Measurements from ENCODE around the gene CDR2. TPM values are rescaled to one million over a fixed set of nuclear protein-coding genes. Genes with fewer than 3 reads are reported as not detected.
A peak's percentile ranks its signal among the peaks of the same experiment; 100 is the strongest.

Gene CDR2
- total RNA-seq, 2 experiments from 2014 or later, result 42.2 to 48.6 TPM

DNA sequence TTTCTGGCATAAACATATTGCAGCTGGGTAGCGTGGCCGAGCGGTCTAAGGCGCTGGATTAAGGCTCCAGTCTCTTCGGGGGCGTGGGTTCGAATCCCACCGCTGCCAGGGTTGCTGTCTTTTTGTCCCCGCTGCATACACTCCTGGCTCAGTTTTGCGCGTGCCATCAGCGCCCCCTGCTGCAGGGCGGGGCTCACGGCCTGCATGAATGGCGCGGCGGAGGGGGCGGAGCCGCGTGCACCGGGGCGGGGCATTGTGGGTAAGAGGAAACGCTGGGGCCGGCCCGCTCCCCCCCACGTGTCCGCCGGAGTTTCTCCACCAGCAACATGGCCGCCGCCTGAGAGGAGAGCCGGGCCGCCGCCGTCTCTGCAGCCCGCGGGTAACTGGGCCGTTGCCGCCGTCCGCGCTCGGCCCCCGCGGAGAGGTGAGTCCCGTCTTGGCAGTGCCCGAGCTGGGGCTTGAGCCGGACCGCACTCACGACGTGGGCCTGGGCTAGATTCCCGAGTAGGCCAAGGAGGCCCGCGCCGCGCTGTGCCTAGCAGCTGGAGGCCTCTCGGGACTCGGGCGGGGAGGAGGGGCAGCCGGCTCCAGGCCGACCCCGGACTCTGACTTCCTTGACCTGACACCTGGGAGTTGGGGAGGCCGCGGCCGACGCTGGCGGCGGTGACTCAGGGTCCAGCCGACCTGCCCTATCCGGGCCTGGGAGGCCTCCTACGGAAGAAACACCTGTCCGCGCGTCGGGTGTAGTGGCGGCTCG, 77.1 kb downstream of the CDR2 start, which contains the start of gene POLR3E:
Gene POLR3E, plus strand, starts transcription at position 296 of the 757 bp plus-strand sequence. CDS start 5,560 bp downstream, outside the sequence.
- peak; percentile 100 for DNase-seq
- Mint-ChIP-seq H3K27ac (peak within 1 kb of the TSS; percentile 95), H3K27me3 (peaks cover 2% of the 10 kb centered on the region), H3K4me1 (peaks cover 32% of the 10 kb centered on the region), H3K9me3 (no peaks in the 10 kb centered on the region), H3K36me3 (peaks cover 8% of the 10 kb centered on the region), H3K4me3 (peak within 1 kb of the TSS; percentile 93)
- ATAC-seq (ENCODE audit: low read depth), result peak; percentile 82
- POLR2A ChIA-PET, result interaction anchor here (1.5 to 4.0 kb wide), 5 partner anchors 57 to 106 kb away, joined by 6 to 38 read pairs (median 12); partner anchors contain the start of gene EEF2K

DNA sequence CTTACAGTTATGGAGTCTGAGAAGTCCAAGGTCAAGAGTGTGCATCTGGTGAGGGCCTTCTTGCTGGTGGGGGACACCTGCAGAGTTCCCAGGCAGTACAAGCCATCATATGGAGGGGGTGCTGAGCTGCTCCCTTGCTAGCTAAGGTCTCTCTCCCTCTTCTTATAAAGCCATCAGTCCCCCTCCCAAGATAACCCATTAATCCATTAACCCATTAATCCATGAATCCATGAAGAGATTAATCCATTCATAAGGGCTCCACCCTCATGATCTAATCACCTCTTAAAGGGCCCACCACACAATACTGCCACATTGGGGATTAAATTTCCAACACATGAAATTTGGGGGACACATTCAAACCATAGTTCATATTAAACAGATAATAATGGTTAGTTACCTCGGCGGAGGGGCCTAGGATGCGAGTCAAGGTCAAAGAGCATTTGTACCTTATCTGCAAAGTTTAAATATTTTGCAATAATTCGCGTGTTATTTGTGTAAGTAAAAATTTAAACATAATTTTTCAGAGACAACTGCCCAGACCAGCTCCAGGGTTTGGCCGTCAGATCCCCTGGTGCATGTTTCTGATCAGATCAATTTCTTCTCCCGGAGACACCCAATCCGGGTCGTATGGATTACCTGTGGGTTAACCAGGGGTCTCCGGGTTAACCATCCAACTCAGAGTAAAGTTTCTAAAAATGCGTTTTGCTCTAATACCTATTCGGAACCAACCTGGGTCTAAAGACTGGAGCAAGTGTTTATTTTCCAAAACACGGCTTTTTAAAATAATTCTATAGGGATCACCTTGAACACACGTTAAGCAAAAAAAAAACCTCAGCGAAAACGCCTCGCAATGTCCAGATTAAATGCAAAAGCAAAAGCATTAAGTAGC, 78.0 kb downstream of the CDR2 start:
- Mint-ChIP-seq H3K9me3 (no peaks in the 10 kb centered on the region), H3K4me1 (peaks cover 32% of the 10 kb centered on the region), H3K4me3 (peak overlapping the region; percentile 93), H3K27me3 (peaks cover 2% of the 10 kb centered on the region), H3K36me3 (peaks cover 7% of the 10 kb centered on the region), H3K27ac (peak overlapping the region; percentile 95)
- DNase-seq, result no peak
- POLR2A ChIA-PET, result interaction anchor here (0.7 to 4.0 kb wide), 4 partner anchors 56 to 105 kb away, joined by 3 to 38 read pairs (median 20); partner anchors contain the start of gene EEF2K
- ATAC-seq (ENCODE audit: low read depth), result no peak

Other genes with a start within 250 kb of the CDR2 start
- under 1 TPM; 0.23 to 0.44 TPM for gene SDR42E2, start 212.1 kb downstream of the CDR2 start, total RNA-seq
- 10 to 100 TPM; 25.7 to 26.1 TPM for gene EEF2K, start 168.3 kb downstream of the CDR2 start, total RNA-seq
- gene POLR3E, start 77.2 kb downstream of the CDR2 start, total RNA-seq, result 10 to 100 TPM; 53.2 to 56.9 TPM
- gene NPIPB5, start 136.3 kb upstream of the CDR2 start, total RNA-seq, result 100 to 1,000 TPM; 332 to 356 TPM